Astrocyte (in vitro differentiated cells and primary cell): ENCODE measurements around the gene CHST6. TPM values are rescaled to one million over a fixed set of nuclear protein-coding genes. Genes with fewer than 3 reads are reported as not detected.
"Not testable (repeated sequence)": the region's sequence is repeated elsewhere in the genome, so short reads cannot be mapped to it uniquely, and the experiment has no call there.

Source experiments
- DNase-seq: peaks from one replicate; pipeline ENCODE4 v3.0.0-alpha.2; 2010; ENCODE audit warnings: low read depth
- FAIRE-seq: peaks from 2 replicates; lab custom pipeline; 2011; peaks lifted over from hg19 to GRCh38; lab: Jason Lieb, UNC
- H2AFZ ChIP-seq: 2 replicates; pipeline ENCODE4 v1.6.0; 2012; ENCODE audit warnings: low read depth, low read length, inconsistent platforms
- H3K27ac ChIP-seq: 2 replicates; pipeline ENCODE4 v1.5.1; 2011; ENCODE audit warnings: low read depth, low read length, inconsistent platforms
- H3K27me3 ChIP-seq: 2 replicates; pipeline ENCODE4 v1.6.0; 2011; ENCODE audit warnings: low read length, inconsistent platforms; ENCODE audit not compliant: insufficient read depth
- H3K36me3 ChIP-seq: 2 replicates; pipeline ENCODE4 v1.5.1; 2011; ENCODE audit warnings: low read length, inconsistent platforms; ENCODE audit not compliant: insufficient read depth
- H3K4me1 ChIP-seq: 2 replicates; pipeline ENCODE4 v1.5.1; 2011; ENCODE audit warnings: low read length, inconsistent platforms; ENCODE audit not compliant: insufficient read depth
- H3K4me2 ChIP-seq: 2 replicates; pipeline ENCODE4 v1.6.0; 2012; ENCODE audit warnings: low read length, inconsistent platforms
- H3K4me3 ChIP-seq: 2 replicates; pipeline ENCODE4 v1.5.1; 2011; ENCODE audit warnings: low read depth, mild to moderate bottlenecking, low read length, inconsistent platforms; ENCODE audit not compliant: insufficient read depth
- H3K79me2 ChIP-seq: 2 replicates; pipeline ENCODE4 v1.6.0; 2012; ENCODE audit warnings: mild to moderate bottlenecking, low read length, inconsistent platforms; ENCODE audit not compliant: insufficient read depth
- H3K9ac ChIP-seq: 2 replicates; pipeline ENCODE4 v1.6.0; 2012; ENCODE audit warnings: mild to moderate bottlenecking, low read length, inconsistent platforms
- H3K9me3 ChIP-seq: 2 replicates; pipeline ENCODE4 v1.5.1; 2012; ENCODE audit warnings: low read depth, mild to moderate bottlenecking, low read length, inconsistent platforms; ENCODE audit not compliant: insufficient read depth
- H4K20me1 ChIP-seq: 2 replicates; pipeline ENCODE4 v1.6.0; 2012; ENCODE audit warnings: low read length, inconsistent platforms; ENCODE audit not compliant: insufficient read depth
- H3K27ac Mint-ChIP-seq: one replicate; pipeline ENCODE4 v1.8.0; 2021; ENCODE audit warnings: mild to moderate bottlenecking, mixed read lengths; ENCODE audit not compliant: unreplicated experiment
- H3K27me3 Mint-ChIP-seq: one replicate; pipeline ENCODE4 v1.8.0; 2021; ENCODE audit warnings: low read depth, mixed read lengths; ENCODE audit not compliant: unreplicated experiment
- H3K36me3 Mint-ChIP-seq: one replicate; pipeline ENCODE4 v1.8.0; 2021; ENCODE audit warnings: low read depth, mixed read lengths; ENCODE audit not compliant: unreplicated experiment
- H3K4me1 Mint-ChIP-seq: one replicate; pipeline ENCODE4 v1.8.0; 2021; ENCODE audit warnings: low read depth, mixed read lengths; ENCODE audit not compliant: unreplicated experiment
- H3K4me3 Mint-ChIP-seq: one replicate; pipeline ENCODE4 v1.8.0; 2021; ENCODE audit warnings: mild to moderate bottlenecking, moderate library complexity, mixed read lengths; ENCODE audit not compliant: unreplicated experiment
- H3K9me3 Mint-ChIP-seq: one replicate; pipeline ENCODE4 v1.8.0; 2021; ENCODE audit warnings: mild to moderate bottlenecking, mixed read lengths; ENCODE audit not compliant: unreplicated experiment
- EZH2 ChIP-seq: IDR thresholded peaks from 2 replicates; pipeline ENCODE4 v1.6.1; 2012; ENCODE audit warnings: mild to moderate bottlenecking, low read length, inconsistent platforms; ENCODE audit not compliant: insufficient read depth
- total RNA-seq: library from RNA; stranded (reverse); gene quantifications from 2 replicates; pipeline ENCODE4 v1.2.1, GENCODE V29; 2021
- TF ChIP-seq, protein P1 (sequence below): IDR thresholded peaks from 2 replicates; pipeline ENCODE4 v1.5.1; 2011; ENCODE audit warnings: low read depth, mild to moderate bottlenecking, inconsistent platforms, low read length, moderate library complexity; ENCODE audit not compliant: insufficient read depth

CHST6 gene
- total RNA-seq, 1 donor from 2014 or later: 2.5 TPM

DNA sequence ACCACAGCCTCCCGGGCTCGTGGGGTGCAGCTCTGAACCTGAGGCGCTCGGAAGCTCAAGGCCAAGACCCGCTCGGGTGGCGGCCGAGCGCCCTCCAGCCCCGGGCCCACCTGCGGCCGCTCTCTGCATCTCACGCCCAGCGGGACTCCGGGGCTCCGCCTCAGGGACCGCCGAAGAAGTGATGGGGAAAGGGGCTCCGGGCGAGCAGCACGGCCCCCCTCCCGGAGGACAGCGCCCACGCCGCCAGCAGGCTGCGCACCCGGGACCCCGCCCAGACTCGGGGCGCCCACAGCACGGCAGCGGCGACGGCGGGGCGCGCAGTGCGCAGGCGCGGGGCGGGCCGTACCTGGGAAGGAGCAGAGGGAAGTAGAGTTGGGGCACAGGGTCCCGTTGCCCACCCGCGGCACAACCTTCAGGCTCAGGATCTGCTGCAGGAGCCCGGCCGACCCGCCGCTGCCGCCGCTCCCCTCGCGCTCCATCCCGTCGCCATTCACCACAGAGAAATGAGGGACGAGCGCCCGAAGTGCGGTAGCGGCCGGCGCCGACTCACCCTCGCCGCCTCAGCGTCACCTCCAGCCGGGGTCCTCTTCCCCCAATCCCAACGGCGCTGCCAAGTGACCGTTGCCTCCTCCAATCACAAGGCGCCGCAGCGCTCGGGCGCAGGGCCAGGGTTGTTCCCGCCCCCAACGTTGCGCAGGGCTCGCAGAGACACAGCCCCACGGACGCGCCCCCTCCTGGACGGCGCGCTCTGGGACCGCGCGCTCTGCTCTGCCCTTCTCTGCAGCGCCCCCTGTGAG is 30.9 kb downstream of the CHST6 start, which contains the start of gene TMEM170A:
Gene TMEM170A (minus strand): TSS at position 568 of the 797 bp plus-strand sequence. CDS start 89 bp downstream, at position 479.
- Histone ChIP-seq H3K4me3 (peak within 1 kb of the TSS; percentile 83), H3K79me2 (peaks cover 49% of the 10 kb centered on the region), H3K27me3 (no peaks in the 10 kb centered on the region), H2AFZ (peak within 1 kb of the TSS; percentile 99), H4K20me1 (peaks cover 44% of the 10 kb centered on the region), H3K4me1 (peaks cover 3% of the 10 kb centered on the region), H3K36me3 (no peaks in the 10 kb centered on the region), H3K4me2 (peak within 1 kb of the TSS; percentile 97), H3K27ac (peak within 1 kb of the TSS; percentile 96), H3K9me3 (no peaks in the 10 kb centered on the region), H3K9ac (peak within 1 kb of the TSS; percentile 91)
- no peak for FAIRE-seq
- Mint-ChIP-seq H3K4me1 (peaks cover 11% of the 10 kb centered on the region), H3K9me3 (no peaks in the 10 kb centered on the region), H3K27ac (peak within 1 kb of the TSS; percentile 80), H3K36me3 (no peaks in the 10 kb centered on the region), H3K27me3 (no peaks in the 10 kb centered on the region), H3K4me3 (peak within 1 kb of the TSS; percentile 96)
- TF ChIP-seq, protein P1, sequence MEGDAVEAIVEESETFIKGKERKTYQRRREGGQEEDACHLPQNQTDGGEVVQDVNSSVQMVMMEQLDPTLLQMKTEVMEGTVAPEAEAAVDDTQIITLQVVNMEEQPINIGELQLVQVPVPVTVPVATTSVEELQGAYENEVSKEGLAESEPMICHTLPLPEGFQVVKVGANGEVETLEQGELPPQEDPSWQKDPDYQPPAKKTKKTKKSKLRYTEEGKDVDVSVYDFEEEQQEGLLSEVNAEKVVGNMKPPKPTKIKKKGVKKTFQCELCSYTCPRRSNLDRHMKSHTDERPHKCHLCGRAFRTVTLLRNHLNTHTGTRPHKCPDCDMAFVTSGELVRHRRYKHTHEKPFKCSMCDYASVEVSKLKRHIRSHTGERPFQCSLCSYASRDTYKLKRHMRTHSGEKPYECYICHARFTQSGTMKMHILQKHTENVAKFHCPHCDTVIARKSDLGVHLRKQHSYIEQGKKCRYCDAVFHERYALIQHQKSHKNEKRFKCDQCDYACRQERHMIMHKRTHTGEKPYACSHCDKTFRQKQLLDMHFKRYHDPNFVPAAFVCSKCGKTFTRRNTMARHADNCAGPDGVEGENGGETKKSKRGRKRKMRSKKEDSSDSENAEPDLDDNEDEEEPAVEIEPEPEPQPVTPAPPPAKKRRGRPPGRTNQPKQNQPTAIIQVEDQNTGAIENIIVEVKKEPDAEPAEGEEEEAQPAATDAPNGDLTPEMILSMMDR: peak; percentile 99
- TF ChIP-seq EZH2: no peak
- DNase-seq: peak; percentile 94

DNA sequence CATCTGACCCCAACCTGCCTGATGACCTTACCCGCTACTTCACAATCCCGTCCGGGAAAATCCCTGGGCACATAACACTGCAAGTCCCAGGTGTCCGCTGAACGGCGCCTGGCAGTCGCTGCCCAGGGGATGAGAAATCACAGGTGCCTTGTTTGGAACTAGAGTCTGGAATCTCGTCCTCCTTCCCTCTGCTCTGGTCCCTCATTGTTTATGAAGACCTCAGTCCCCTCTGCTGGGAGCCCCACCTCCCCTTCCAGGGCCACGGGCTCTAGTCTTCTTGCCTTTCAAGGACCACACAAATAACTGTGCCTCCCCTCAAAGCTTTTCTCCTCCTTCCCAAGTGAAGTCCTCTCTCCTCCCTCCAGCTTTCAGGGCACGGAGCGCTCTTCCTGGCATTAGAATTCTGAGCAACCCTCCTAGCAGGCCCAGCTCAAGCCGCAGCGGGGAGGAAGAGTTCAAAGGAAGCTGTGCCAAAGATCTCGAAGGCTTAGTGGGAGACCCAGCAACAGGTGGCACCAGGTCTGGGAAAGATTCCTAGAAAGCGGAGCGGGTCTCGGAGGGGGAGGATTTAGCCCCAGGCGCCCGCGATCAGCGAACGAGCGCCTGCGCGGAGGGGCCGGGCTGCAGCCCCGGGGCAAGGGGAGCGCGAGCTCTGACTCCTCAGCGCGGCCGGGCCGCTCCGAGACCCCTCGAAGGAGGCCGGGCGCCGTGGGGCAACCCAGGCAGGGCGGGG is 31.7 kb downstream of the CHST6 start:
- not testable (repeated sequence) for H3K9me3 Mint-ChIP-seq

DNA sequence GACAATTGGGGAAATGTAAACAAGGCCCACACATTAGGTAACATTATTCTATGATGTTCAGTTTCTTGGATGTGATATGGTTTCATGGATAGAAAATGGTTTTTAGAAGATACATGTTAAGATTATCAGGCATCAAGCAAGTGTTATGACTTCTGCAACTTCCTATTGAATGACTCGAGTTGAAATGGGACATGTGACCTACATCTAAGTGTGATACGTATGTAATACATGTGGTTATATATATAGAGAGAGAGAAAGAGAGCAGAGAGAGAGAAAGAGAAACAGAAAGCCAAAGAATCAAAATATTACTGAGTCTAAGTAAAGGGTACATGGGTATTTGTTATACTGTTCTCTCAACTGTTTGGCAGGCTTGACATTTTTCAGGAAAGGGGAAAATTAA is 32.4 kb downstream of the CHST6 start:
- no peak for TF ChIP-seq EZH2
- TF ChIP-seq, protein P1: no peak
- FAIRE-seq (no peak), DNase-seq (no peak)
- peak overlapping the region; percentile 91 for H3K9ac ChIP-seq
- no peak overlapping the region for H2AFZ ChIP-seq
- Mint-ChIP-seq H3K27me3 (no peaks in the 10 kb centered on the region), H3K36me3 (no peaks in the 10 kb centered on the region), H3K4me1 (peaks cover 11% of the 10 kb centered on the region), H3K27ac (no peak overlapping the region), H3K9me3 (no peaks in the 10 kb centered on the region), H3K4me3 (peak overlapping the region; percentile 96)
- H3K27me3 ChIP-seq: no peaks in the 10 kb centered on the region
- no peaks in the 10 kb centered on the region for H3K9me3 ChIP-seq
- H3K4me2 ChIP-seq: peak overlapping the region; percentile 97
- no peaks in the 10 kb centered on the region for H3K36me3 ChIP-seq
- peaks cover 3% of the 10 kb centered on the region for H3K4me1 ChIP-seq
- H3K27ac ChIP-seq: no peak overlapping the region
- peaks cover 62% of the 10 kb centered on the region for H3K79me2 ChIP-seq
- H4K20me1 ChIP-seq: peaks cover 57% of the 10 kb centered on the region
- no peak overlapping the region for H3K4me3 ChIP-seq

More for the DNA sequence above, 31.7 kb downstream of the CHST6 start:
- H3K27me3 Mint-ChIP-seq, H3K36me3 ChIP-seq, H3K9me3 ChIP-seq, H3K4me1 ChIP-seq, H3K27me3 ChIP-seq, H3K36me3 Mint-ChIP-seq, FAIRE-seq: not testable (repeated sequence)
- H3K4me3 ChIP-seq: peak overlapping the region; percentile 83
- H3K4me2 ChIP-seq: peak overlapping the region; percentile 97
- H4K20me1 ChIP-seq: peaks cover 49% of the 10 kb centered on the region
- H2AFZ ChIP-seq: peak overlapping the region; percentile 99
- peak overlapping the region; percentile 80 for H3K27ac Mint-ChIP-seq
- peak overlapping the region; percentile 91 for H3K9ac ChIP-seq
- peaks cover 55% of the 10 kb centered on the region for H3K79me2 ChIP-seq
- peak; percentile 4 for DNase-seq
- H3K4me3 Mint-ChIP-seq: peak overlapping the region; percentile 96
- peak overlapping the region; percentile 96 for H3K27ac ChIP-seq
- H3K4me1 Mint-ChIP-seq: peaks cover 11% of the 10 kb centered on the region
